Progenitor cell of endocrine pancreas (in vitro differentiated cells): ENCODE data around the gene G3BP2. TPM values are rescaled to one million over a fixed set of nuclear protein-coding genes. Genes with fewer than 3 reads are reported as not detected.

Experiments used
- DNase-seq: peaks from one replicate; pipeline ENCODE4 v3.0.0; 2021; ENCODE audit warnings: low spot score; ENCODE audit not compliant: unreplicated experiment
- H3K27ac Mint-ChIP-seq: 2 replicates; pipeline ENCODE4 v1.8.0; 2021; ENCODE audit warnings: mild to moderate bottlenecking, moderate library complexity, mixed read lengths
- H3K27me3 Mint-ChIP-seq: 2 replicates; pipeline ENCODE4 v1.8.0; 2021; ENCODE audit warnings: mixed read lengths
- H3K36me3 Mint-ChIP-seq: 2 replicates; pipeline ENCODE4 v1.8.0; 2022; ENCODE audit warnings: mixed read lengths; ENCODE audit not compliant: insufficient read depth
- H3K4me1 Mint-ChIP-seq: 2 replicates; pipeline ENCODE4 v1.8.0; 2021; ENCODE audit warnings: low read depth, mixed read lengths
- H3K4me3 Mint-ChIP-seq: 2 replicates; pipeline ENCODE4 v1.8.0; 2021; ENCODE audit warnings: low read depth, mild to moderate bottlenecking, moderate library complexity, mixed read lengths
- H3K9me3 Mint-ChIP-seq: 2 replicates; pipeline ENCODE4 v1.8.0; 2021; ENCODE audit warnings: low read depth, mixed read lengths
- total RNA-seq: library from RNA; stranded (reverse); gene quantifications from 2 replicates; pipeline ENCODE4 v1.2.1, GENCODE V29; 2021
- TF ChIP-seq, protein P1 (sequence below): fragments of 200-600 bp; sonication (generic); IDR thresholded peaks from one replicate; pipeline ENCODE4 v1.5.0; 2021; ENCODE audit warnings: antibody characterized with exemption, mild to moderate bottlenecking; ENCODE audit not compliant: unreplicated experiment

G3BP2 gene
- total RNA-seq, 1 donor from 2014 or later = 157 TPM

DNA sequence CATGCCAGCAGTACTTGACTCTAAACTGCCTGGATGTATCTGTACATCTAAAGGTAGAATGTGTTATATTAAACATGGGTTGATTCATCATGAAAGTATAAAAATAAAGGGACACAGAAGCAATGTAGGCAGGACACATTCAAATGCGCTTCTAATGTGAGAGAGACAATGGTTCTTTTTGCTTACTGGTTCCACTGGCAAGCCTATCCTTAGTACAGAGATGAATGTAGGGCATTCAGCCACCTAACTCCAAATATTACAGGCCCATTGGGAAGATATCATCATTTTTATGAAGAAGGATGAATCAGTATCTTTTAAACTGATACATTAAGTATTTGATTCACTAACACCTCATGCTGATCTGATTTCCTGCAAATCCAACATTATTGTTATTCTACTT is 60.9 kb downstream of the G3BP2 start:
- no peak for DNase-seq
- Mint-ChIP-seq H3K4me1 (no peaks in the 10 kb centered on the region), H3K9me3 (peaks cover 16% of the 10 kb centered on the region), H3K27me3 (no peaks in the 10 kb centered on the region), H3K4me3 (no peak overlapping the region), H3K36me3 (peaks cover 8% of the 10 kb centered on the region), H3K27ac (no peak overlapping the region)
- TF ChIP-seq, protein P1, sequence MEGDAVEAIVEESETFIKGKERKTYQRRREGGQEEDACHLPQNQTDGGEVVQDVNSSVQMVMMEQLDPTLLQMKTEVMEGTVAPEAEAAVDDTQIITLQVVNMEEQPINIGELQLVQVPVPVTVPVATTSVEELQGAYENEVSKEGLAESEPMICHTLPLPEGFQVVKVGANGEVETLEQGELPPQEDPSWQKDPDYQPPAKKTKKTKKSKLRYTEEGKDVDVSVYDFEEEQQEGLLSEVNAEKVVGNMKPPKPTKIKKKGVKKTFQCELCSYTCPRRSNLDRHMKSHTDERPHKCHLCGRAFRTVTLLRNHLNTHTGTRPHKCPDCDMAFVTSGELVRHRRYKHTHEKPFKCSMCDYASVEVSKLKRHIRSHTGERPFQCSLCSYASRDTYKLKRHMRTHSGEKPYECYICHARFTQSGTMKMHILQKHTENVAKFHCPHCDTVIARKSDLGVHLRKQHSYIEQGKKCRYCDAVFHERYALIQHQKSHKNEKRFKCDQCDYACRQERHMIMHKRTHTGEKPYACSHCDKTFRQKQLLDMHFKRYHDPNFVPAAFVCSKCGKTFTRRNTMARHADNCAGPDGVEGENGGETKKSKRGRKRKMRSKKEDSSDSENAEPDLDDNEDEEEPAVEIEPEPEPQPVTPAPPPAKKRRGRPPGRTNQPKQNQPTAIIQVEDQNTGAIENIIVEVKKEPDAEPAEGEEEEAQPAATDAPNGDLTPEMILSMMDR = no peak

DNA sequence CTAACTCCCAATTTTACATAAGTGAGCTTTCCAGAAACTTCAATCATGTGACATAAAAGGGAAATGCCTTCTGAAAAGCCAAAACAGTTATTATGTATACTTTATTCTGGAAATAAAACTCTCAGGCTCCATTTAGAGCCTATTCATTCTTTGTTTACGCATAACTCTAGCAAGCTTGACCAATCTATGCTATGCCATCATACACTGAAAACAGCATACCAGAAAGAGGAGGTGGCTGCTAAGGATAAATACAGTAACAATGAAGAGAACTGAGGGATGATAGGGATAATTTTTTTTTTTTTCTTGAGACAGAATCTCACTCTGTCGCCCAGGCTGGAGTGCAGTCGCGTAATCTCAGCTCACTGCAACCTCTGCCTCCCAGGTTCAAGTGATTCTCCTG is 67.3 kb downstream of the G3BP2 start:
- Mint-ChIP-seq H3K27ac (no peak overlapping the region), H3K36me3 (peaks cover 2% of the 10 kb centered on the region), H3K4me1 (no peaks in the 10 kb centered on the region), H3K9me3 (peaks cover 7% of the 10 kb centered on the region), H3K4me3 (no peak overlapping the region), H3K27me3 (no peaks in the 10 kb centered on the region)
- TF ChIP-seq, protein P1 = no peak
- no peak for DNase-seq

DNA sequence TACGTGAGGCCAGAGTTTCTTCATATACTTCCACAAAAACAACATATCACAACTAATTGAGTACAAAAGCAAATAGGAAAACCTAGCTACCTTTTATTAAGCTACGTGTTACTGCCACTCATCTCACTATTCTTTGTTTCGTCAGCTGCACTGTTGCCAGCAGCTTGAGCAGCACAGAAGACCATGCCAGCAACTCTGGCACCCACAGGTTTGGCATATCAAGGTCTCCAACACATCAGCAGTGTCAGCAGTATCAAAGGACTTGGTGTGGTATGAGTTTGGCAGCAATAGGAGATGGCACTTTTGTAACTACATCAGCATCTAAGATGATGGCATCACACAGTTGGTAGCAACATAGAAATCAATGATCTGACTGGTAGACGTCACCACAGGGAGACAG is 73.6 kb downstream of the G3BP2 start:
- TF ChIP-seq, protein P1 = no peak
- Mint-ChIP-seq H3K27ac (no peak overlapping the region), H3K4me3 (no peak overlapping the region), H3K36me3 (no peaks in the 10 kb centered on the region), H3K27me3 (no peaks in the 10 kb centered on the region), H3K4me1 (peaks cover 2% of the 10 kb centered on the region), H3K9me3 (no peaks in the 10 kb centered on the region)
- DNase-seq = no peak

DNA sequence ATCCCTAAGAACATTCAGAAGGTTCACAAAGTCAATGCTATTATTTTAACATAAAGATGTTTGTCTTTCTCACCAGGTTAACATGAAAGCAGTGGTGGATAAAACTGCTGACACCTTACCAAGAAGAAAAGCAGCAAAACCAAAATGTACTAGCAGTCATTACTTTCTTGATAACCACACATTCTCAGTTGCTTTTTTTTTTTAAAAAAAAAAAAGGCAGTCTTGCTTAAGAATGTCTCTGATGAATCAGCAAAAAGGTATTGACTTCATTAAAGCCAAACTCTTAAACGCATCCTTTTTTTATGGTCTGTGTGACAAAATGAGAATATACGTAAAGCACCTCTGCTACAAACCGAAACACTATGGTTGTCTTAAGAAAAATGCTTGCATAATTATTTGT is 74.8 kb downstream of the G3BP2 start:
- no peaks in the 10 kb centered on the region for H3K27me3 Mint-ChIP-seq
- no peak overlapping the region for H3K4me3 Mint-ChIP-seq
- H3K9me3 Mint-ChIP-seq = no peaks in the 10 kb centered on the region
- H3K27ac Mint-ChIP-seq = no peak overlapping the region
- H3K4me1 Mint-ChIP-seq = peaks cover 5% of the 10 kb centered on the region
- H3K36me3 Mint-ChIP-seq = no peaks in the 10 kb centered on the region
- TF ChIP-seq, protein P1 = no peak
- DNase-seq = no peak

DNA sequence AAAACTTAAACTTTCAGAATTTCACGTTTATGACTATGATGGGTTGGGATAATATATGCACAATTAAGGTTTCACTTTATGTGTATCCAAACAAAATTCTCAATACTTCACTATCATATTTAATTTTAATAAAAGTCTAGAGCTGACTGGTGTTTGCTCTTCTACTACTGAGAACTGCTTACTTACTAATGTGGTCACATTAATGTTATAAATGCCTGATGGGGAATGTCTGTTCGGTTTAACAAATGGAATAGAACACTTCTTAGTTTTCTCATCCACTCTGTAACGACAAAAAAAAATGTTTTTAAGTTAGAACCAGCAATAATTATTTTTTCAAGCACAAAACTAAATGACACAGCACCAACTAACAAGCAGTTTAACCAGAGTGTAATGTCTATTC is 77.2 kb downstream of the G3BP2 start:
- Mint-ChIP-seq H3K36me3 (no peaks in the 10 kb centered on the region), H3K27ac (no peak overlapping the region), H3K4me1 (peaks cover 5% of the 10 kb centered on the region), H3K4me3 (no peak overlapping the region), H3K9me3 (no peaks in the 10 kb centered on the region), H3K27me3 (no peaks in the 10 kb centered on the region)
- TF ChIP-seq, protein P1 = no peak
- DNase-seq = no peak

DNA sequence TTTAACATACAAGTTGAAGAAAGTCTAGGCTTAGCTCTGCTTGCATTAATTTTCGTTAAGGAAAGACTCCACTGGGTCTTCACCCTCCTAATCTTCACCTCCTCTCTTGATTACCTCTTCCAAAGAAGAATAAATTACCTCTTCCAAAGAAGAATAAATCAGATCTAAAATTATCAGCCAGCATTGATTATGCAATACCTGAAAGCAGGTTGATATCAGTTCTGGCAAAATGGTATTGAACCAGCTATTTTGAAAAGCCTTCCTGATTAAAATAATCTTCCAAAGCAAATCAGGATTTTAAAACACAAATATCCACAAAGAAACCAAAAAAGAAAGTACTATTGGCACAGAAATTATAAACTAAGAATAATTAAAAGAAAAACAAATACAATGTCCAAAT is 79.8 kb downstream of the G3BP2 start:
- TF ChIP-seq, protein P1 = no peak

More for the DNA sequence above, 79.8 kb downstream of the G3BP2 start:
- no peaks in the 10 kb centered on the region for H3K27me3 Mint-ChIP-seq
- H3K4me1 Mint-ChIP-seq = peaks cover 5% of the 10 kb centered on the region
- no peak overlapping the region for H3K4me3 Mint-ChIP-seq
- no peaks in the 10 kb centered on the region for H3K9me3 Mint-ChIP-seq
- DNase-seq = no peak
- no peak overlapping the region for H3K27ac Mint-ChIP-seq
- no peaks in the 10 kb centered on the region for H3K36me3 Mint-ChIP-seq
